Measurements from ENCODE around the gene ACIN1.

The ACIN1 gene

DNA sequence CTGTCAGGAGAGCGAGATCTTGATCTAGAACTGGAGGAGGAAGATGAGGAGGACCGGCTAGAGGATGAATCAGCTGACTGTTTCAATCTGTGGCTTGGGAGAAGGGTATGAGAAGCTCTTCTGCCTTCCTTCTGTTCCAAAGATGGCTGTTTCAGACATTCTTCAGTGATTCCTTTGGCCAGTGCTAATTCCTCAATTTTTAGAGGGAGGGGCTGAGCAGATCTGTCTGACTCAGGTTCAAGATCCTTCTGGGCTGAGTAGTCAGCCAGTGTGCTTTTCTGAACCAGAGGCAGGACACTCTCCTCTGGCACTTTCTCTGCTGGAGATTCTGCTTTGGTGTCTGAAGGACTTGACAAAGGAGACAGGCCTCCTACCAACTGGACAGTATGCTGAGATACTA is 15.2 kb downstream of the ACIN1 start:
- DNase-seq (ENCODE audit: low spot score): no peak

DNA sequence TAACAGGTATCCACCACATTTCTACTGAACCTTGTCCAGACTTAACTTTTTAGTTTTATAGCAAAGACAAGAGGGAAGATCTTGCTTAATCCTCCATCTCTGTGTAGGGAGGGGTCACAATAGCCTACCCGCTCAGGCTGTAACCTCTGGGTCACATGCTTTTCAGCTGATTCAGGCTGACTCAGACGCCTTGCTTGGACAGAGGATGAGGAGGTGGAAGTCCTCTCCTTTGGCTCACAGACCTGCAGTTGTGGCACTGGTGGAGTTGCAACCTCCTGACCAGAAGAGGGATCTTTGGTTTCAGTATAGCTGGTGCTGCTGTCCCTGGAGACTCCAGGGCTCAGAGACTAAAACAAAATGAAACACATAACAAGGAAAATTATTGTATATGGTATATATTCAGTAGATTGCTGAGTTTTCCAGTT is 16.2 kb downstream of the ACIN1 start:
- DNase-seq (ENCODE audit: low spot score): peak; percentile 65

DNA sequence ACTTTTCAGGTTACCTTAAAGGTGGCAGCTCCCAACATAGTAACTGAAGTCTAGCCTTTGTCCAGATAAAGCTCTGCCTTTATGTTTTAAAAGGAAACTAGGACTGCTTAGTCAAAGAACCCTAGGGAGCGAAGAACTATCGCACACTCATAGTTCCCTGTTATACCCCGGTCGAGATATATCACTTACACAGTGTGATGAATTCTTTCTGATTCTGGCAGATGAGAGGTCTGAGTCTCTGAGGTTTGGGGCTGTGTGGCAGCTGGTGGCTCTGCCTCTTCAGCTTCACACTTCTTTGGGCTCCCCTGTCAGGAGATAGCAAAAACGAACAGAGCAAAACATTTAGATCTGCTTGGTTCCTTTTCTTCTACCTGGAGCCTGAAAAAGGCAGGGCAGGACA is 17.0 kb downstream of the ACIN1 start:
- DNase-seq (ENCODE audit: low spot score): no peak

DNA sequence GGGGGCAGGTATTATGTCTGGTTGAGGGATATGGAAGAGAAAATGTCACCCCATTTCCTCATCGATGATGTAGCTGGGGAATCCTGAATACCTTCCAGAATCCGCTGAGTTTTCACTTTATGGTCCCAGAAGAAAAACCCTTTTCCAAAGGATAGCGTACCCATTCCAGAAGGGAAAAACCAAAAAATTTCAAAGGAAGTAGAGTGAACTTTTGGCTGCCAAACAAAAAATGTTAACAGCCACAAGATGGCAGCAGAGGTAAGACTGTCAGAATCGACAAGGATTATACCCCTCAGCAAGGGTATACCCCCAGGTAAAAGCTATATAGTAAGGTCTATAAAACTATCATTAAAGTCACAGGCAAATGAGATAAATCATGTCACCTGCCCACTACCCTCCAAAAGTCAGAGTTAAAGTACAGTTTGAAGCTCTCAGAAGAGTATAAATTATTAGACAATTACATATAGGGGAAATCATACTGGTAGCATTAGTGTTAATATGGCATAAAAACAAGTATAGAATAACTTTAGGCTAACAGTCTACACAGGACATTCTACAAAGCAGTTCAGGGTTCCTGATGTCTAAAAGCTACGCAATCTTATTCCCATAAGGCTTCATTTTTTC is 18.0 kb downstream of the ACIN1 start:
- peak; percentile 71 for DNase-seq (ENCODE audit: low spot score)

DNA sequence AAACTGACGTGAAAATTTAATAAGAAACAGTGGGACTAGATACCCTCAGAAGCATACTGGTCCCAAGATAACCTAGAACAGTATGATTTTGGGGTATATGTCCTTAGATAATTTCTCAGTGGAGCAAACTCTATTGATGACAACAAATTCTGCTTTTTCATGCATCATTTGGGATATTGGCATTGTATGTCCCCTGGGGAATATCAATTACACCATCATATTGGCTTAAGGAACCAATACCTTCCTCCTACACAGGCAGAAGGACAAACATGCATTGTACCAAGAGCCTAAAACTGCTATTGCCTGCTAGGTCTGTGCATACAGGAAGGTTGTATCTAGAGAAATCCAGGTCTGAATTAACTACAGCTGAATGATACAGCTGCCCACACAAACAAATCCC is 20.0 kb downstream of the ACIN1 start:
- DNase-seq (ENCODE audit: low spot score): no peak

DNA sequence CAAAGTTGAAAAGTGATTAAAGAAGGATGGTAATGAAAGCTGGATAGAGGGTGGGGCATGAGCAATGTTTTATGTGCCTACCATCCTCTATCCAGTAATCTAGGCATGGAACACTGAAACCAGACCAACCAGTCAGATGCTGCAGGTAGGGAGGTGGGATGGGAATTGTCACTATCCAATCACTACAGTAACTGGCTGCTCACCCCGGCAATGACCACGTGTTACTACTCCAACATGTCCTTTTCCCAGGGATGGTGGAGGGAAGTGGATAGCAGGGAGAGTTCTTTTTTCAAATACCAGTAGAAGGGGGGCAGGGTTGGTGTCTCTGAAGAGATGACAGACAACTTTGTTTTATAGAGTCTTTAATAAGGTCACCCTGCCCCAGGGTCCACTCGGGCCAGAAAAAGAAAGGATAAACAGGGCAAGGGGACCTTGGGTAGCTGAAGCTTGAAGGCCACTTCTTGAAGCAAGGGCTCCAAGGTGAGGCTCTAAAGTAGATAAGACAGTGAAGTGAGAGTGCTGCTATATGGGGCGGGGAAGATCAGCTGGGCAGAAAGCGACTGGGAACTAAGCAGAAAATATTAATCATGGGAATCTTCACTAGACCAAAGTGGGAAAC is 22.9 kb downstream of the ACIN1 start:
- no peak for DNase-seq (ENCODE audit: low spot score)

DNA sequence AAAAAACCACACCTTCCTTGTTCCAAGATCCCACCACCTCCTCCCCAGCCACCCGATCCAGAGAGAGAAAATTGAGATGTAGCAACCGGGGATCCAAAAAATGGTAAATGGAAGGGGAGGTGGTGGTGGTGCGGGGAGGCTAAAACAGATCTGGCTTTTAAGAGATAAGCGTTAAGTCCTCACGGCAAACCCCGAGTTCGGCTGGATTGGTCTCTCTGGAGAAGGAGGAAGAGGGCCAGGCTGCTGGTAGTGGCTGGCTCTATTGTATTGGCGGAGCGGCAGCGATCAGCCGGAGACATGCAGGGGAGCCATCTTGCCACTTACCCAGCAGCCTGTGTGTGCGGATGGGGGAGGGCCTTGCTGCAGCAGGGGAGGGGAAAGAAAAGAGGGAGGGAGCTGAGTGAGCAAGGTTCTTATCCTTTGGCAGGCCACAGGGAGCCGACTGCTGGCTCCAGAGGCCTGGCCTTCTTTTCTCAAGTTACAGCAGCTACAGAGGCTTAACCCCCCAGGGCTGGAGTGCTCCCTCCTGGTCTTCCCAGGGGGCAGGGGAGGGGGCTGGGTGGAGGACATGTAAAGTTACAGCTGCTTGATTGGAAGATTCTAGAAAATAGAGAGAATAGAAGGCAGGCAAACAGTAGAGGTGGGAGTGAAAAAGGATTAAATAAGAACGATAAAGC is 23.6 kb downstream of the ACIN1 start:
- peak; percentile 88 for DNase-seq (ENCODE audit: low spot score)

DNA sequence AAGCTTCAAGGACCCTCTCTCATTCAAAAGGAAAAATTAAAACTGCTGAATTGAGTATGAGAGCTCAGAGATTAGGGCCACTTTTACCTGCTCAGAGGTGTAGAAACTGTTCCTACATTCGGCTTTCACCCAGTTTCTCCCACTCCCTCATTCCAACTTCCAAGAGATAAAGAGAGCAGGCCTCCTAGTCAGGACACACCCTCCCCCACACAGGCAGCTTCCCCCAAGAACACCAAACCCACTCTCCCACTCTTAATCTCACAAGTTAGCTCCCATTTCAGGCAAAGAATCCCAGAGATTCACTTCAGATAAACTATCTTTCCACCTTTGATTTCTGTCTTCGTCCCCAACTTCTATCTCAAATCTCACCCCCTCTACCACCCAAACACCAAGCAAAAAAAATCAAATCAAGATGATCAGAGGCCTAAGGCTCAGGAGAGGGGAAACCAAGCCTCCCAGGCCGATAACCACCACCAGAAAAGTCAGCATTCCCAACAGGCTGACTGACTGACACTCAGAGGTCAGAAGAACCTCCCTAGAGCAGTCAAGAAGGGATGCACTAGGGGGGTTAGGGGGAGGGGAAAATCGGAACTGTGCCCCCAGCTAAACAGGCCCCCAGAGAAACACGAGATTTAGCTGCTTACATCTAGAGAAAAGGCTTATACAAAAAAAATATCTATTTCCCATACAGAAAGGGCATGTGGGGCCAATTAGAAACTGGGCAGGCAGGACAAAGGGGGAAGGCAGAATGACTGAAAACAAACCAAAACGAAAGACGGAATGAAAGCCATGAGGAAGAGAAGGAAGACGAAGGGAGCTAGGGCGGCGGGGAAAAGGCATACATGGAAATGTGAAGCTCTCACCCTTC is 24.4 kb downstream of the ACIN1 start:
- no peak for DNase-seq (ENCODE audit: low spot score)

DNA sequence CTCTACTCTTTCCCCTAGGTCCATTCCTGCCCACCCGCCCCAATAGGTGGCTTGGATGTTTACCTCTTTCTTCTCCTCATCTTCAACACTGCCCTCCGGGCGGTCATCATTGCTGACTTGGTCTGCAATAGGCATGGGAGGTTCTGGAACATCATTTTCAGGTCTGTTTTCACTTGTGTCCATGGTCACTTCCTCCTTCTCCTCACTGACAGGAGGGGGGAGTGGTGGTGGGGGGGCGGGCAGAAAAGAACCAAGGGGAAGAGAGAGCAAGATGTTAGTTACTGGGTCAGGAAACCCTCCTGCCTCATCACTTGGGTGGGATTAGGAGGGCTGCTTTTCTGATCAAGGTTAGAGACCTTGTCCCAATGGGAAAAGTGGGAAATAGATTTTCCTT is 25.5 kb downstream of the ACIN1 start:
- DNase-seq (ENCODE audit: low spot score): no peak

DNA sequence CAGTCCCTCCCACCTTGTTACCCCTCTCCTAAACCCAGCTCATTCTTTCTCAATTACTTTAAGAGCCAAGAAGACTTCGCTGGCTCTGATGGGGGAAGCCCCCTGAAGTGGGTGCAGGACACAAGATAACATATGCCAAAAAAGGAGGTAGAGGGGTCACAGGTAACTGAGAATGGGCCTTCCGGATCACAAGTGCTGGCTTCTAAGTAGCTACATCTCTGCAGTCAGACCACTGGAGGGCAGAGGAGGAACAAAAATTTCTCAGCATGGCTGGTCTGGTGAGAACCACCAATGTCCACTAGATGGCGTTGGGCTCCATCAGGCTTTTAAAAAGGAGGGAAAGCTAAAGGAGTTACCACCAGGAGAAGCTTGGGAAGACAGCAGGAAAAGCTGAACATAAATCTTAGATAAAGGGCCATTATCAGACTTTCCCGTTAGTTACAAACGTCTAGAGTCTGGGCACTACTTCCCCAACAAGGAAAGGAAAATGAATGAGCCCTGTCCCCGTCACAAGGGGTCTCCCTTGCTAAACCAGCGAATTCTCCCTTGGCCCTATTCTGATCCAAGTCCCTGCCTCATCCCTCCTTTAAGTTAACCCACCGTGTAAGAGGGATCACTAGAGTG is 26.0 kb downstream of the ACIN1 start:
- DNase-seq (ENCODE audit: low spot score): peak; percentile 91

DNA sequence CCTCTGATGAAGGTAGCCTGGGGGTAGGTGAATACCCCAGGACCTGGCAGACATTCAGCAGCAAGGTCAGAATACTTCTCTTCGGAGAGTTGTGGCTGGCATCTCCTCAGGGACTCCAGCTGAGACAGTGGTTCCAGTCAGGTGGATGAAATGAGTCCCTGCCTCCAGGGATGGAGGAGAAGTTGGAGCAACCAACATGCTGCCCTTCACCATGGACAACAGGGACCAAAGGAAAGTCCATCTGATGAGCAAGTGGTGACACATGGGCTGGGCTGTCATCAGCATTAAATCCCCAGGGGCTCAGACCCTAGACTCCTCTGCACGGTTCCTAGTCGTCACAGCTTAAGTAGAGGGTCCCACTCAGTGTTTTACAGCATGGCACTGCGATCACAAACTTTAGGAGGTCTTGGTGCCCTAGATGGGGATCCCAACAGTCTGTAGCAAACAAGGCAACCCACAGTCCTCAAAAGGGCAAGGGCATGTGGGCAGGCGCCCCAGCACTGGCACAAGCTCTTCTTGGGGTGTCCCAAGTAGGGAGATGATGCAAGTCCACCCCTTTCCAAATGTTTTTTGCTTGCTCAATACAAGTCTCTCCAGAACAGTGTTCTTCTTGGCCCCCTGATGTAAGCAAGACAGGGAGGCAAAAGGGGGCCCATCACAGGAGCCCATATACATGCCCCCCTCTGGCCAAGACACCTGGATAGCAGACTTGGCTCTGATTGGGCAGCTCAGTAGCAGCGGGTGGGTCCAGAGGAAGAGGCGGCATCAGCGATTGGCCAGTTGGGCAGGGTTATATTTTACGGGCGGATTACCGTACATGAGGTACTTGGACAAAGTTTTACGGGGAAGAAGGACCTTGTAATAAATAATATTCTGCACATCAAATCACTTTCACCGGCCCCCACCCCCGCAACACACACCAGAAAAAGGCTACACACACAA is 26.8 kb downstream of the ACIN1 start:
- no peak for DNase-seq (ENCODE audit: low spot score)

DNA sequence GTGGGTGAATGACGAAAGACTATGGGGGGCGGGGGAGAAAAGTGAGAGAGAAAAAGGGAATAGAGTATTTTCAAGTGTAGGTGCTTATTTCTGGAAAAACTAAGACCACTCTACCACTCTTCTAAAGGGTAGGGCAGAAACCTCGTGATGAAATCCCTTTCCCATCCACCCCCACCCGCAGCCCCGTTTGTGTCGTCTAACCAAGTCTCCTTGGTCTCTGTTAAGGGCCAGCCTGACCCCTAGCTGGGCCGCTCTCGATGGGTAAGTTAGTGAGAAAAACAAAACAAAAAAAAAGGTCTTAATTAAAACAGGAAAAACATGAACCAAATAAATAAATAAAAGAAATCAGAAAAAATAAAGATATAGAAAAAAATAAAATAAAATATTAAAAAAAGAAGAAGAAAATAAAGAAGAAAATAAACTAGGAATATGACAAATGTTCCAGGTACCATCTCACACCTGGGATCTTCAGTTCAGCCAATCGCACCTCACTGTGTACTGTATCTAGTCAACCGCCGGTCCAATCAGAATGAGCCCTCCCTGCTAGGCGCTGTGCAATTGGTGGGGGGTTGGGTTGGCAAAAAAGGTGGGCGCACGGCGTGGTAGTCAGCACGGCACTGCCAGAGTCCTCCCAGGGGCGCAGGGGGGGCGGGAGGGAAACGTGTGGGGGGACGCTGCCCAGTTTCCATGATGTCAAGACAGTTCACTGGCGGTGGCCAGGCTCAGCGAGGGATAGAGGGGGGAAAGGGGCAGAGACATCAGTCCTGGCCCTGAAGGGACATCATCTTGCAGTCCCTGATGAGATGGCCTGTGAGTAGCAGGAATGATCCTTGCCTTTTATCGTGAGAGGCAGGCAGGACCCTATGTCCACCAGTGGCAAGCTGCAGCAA is 27.8 kb downstream of the ACIN1 start:
- no peak for DNase-seq (ENCODE audit: low spot score)

DNA sequence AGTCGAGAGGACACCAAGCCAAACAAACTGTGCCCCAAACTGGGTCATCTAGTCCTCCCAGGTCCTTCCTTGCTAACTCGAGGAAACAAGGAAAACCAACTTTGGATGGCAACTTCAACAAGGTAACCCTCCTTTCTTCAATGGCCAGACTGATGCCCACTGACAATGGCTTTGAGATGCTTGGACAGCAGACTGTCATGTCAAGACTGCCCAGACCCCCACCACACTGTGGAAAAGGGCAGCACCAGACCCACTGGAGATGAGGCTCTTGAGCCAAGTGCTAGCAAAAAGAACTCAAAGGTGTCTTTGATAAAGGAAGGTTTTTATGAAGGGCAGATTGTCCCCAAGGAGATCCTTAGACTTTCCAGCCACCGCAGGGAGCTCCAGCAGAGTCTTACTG is 28.6 kb downstream of the ACIN1 start:
- no peak for DNase-seq (ENCODE audit: low spot score)

DNA sequence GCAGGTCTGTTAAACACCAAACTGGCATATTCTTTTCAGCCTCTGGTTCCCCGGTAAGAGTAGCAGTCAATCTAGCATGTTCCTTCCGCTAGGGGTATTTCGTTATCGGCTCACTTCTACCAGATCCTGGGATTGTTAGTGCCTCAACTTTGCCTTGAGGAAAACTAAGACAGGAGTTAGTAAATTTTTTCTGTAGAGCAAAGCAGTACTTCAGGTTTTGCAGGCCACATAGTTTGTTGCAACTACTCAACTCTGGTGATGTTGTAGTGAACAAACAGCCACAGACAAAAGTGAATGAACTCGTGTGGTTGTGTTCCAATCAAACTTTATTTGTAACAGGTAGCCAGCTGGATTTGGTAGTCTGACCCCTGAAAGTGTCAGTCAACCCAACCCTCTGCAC is 31.3 kb downstream of the ACIN1 start:
- no peak for DNase-seq (ENCODE audit: low spot score)

DNA sequence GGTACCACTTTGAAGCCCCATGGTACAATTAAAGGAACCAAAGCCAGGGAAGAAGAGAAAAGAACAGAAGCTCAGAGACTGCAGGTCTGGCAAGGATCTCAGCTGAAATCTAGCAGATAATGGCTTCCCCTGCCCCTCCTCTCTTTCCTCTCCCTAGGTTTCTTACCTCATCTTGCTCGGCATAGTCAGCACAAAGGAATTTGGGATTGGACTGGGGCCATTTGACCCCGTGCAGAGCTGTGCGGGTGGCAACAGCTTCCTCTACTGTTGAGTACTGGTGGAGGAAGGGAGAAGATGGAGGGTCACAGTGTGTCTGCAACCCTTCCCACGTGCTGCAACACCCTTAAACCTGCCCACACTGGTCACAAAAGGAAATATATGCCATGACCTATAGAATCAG is 32.9 kb downstream of the ACIN1 start:
- DNase-seq (ENCODE audit: low spot score): no peak

DNA sequence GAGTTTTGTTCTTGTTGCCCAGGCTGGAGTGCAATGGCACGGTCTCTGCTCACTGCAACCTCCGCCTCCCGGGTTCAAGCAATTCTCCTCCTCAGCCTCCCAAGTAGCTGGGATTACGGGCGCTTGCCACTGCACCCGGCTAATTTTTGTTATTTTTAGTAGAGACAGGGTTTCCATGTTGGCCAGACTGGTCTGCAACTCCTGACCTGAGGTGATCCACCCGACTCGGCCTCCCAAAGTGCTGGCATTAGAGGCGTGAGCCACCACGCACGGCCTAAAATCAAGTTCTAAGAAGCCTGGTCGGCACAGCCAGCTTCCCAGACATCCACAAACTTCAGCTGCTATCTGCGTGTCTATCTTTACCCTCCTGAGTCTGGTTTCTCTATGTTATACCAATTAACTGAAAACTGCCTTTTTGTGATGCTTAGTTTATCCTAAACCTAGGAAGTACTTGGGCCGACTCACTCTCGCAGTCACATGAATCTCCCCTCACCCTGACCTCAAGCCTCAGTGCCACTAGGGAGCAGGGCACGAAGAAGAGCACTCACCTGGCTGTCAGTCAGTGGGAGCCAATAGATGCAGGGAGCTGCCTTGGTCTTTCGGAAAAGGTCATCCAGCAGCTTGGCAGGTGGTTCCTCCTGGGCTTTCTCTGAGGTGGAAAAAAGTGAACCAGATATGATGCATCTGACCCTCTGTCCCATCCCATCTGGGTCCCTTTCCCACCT is 34.2 kb downstream of the ACIN1 start:
- DNase-seq (ENCODE audit: low spot score): no peak

DNA sequence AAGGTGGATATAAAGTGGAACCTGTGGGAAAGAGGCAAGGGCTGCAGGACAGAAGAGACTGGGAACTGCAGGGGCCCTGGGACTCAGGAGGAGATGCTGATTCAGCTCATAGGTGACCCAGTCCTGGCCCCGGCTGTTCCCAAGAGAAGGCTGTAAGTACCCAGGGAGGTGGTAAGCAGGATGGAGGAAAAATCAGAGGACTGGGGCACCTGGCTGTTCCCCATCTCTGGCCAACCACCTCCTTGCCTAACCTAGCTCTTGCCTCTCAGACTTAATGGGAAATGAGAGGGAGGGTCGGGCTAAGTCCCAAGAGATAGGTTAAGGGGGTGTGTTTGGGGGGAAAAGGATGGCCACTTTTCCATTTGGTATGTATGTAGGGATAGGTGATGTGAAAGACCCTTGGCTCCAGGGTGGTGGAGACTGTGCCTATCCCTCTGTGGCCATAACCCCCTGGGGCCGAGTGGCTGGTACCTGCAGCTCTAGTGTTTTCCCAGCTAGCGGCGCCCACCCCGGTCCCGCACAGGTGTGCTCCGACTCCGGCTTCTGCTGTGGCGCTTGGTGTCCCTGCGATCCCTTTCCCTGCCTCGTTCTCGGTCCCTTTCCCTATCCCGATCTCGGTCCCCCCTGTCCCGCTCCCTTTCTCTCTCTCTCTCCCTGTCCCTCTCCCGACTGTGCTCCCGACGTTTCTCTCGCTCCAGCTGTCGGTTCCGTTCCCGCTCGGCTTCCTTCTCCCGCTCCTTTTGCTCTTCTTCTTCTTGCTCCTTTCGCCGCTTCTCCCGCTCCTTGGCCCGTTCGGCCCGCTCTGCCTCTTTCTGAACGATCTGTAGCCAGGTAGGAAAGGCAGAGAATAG is 36.1 kb downstream of the ACIN1 start:
- no peak for DNase-seq (ENCODE audit: low spot score)

Measured in hematopoietic multipotent progenitor cell treated with erythropoietin and hydrocortisone succinate and interleukin-3 and kit ligand, for 15 days (in vitro differentiated cells).